HL-60/S4 (cell line): ENCODE measurements around the gene ITGAL.
"Not testable (repeated sequence)": the region's sequence is repeated elsewhere in the genome, so short reads cannot be mapped to it uniquely, and the experiment has no call there.

ENCODE experiments used
- in situ Hi-C: fragments of 300-500 bp; cut with MboI; formaldehyde crosslinking; loops from 2 replicates; pipeline ENCODE4 v1.14.3; 2022; ENCODE audit warnings: low sequenced_read_pairs

Gene ITGAL

GRCh38 chr16:30472328-30472942 lies at the start of gene ITGAL:
Gene ITGAL, plus strand, starts transcription at chr16:30472742. Its CDS starts 96 bp downstream, at chr16:30472838.
- in situ Hi-C loops: no loop called here

DNA sequence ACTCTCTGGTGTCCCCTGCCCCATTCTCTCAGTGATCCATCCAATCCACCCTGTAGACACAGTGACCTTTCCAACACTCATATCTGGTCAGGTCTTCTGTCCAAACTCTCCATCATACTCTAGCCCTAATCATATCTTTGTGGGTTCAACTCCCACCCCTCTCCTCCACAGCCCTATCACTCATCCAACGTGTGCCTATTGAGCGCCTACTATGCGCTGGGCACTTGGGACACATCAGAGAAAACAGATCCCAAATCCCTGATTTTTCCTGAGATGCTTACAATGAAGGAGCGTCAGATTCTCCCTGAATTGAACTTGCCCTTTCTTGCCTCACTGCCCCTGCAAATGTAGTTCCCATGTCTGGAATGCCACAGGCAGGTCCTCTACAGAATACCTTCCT lies 44.5 kb upstream of the ITGAL start:
- in situ Hi-C loops: no loop called here

DNA sequence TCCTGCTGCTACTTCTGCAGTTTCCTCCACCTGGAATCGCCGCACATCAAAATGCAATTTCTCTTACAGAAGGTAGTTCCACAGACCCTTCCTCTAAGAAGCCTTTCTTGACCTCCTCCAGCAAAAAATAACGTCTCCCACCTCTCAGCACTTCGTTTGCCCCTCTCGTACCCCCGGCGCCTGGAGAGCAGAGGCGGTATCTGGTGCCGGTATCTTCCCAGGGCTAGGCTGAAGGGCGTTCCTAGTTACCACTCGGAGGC lies 43.2 kb upstream of the ITGAL start:
- in situ Hi-C loops: no loop called here

DNA sequence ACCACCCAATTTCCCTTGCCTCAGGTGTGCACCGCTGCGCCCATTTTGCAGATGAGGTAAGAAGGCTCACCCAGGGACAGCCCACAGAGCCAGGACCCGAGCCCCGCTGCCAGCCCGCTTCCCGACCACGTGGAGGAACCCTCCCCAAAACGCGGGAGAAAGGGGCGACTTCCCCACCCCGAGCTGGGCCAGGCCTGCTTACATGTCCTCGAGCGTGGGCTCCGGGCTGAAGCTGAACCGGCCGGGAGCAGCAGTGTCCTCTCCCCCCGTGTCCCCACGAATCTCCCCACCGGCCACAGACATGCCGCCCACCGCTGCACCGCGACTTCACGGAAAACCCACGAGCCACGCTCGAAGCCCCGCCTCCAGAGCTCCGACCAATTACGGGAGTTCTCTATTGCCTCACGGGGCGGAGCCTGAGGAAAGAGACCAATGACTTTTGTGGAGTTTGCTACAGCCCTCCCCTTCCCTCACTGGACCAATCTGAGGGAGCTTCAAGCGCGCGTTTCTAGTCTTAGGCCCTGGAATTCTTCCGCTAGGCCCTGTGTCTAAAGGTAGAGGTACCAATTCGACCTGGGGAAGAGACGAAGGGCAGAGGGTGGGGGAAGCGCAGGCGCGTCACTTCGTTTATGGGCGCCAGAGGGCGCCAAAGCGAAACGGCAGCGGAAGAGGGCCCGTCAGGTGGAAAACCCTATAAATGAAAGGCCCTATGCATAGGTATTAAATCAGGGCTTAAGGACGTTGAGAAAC lies 42.7 kb upstream of the ITGAL start, which contains the start of gene DCTPP1:
TSS of gene DCTPP1 (minus strand) at position 353 of the 750 bp plus-strand sequence. CDS start at position 303, 50 bp downstream.
- in situ Hi-C loops: loop anchor here (10.0 kb wide), 1 partner anchor 175 kb away; no protein-coding TSS in a partner anchor

DNA sequence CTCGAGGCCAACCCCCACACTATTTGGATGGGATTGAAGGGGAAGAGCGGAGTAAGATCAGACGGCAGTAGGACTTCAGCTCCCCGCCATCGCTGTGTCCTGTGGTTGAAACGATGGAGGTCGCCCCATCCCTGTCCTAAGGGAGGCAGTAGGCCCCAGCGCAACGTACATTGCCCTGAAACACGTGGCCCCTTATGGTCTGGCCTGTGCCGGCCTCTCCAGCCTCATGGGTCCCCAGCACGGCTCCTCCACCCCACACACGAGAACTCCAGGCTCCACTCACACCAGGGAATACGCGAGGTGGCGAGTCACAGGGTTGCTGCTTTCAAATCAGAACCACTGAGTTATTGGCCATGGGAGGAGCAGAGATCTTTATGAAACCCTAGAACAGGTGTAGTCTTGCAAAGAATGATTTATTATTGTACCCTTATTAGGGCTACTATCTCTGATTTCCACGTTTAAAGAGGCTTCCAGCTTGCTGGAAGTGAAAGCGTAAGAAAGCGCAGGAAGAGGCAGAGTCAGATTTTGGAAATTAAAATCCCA lies 42.0 kb upstream of the ITGAL start:
- in situ Hi-C loops: loop anchor here (10.0 kb wide), 1 partner anchor 174 kb away; no protein-coding TSS in a partner anchor

DNA sequence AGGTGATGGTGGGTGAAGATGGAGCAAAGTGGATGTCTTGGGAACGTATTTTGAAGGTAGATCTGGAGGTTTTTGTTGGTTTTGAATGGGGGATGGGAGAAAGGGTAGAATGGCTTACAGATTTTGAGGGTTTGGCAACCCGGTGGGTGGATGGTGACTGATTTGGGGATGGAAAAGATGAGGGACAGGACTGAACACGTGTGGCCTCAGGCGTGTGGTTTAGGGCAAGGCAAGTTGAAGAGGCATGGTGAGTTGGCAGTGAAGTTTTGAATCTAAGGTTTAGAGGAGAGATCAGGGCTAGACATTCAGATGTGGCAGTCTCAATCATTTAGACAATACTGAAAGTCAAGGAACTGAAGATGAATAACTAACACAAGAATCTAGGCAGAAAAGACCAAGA lies 37.7 kb upstream of the ITGAL start:
- in situ Hi-C loops: loop anchor here (10.0 kb wide), 1 partner anchor 170 kb away; no protein-coding TSS in a partner anchor

DNA sequence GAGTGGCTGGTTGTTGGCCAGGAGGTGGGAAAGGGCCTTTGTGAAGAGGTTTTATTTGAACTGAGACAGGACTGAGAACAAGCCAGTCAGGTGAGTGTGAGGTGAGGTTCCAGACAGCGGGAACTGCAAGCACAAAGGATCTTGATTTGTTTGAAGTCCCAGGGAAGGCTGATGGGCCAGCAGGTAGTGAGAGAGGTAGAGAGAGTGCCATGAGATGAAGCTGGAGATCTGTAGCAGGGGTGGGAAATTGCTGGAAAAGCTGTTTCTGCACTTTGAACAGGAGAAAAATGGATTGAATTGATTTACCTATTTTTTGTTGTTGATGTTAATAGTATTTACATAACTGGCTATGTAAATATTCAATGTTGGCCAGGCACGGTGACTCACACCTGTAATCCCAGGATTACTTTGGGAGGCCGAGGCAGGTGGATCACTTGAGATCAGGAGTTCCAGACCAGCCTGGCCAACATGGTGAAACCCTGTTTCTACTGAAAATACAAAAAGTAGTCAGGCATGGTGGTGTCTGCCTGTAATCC lies 35.0 kb upstream of the ITGAL start:
- in situ Hi-C loops: loop anchor here (10.0 kb wide), 1 partner anchor 167 kb away; no protein-coding TSS in a partner anchor

GRCh38 chr16:30438835-30439234 lies 33.7 kb upstream of the ITGAL start:
- in situ Hi-C loops: loop anchor here (10.0 kb wide), 1 partner anchor 166 kb away; no protein-coding TSS in a partner anchor

DNA sequence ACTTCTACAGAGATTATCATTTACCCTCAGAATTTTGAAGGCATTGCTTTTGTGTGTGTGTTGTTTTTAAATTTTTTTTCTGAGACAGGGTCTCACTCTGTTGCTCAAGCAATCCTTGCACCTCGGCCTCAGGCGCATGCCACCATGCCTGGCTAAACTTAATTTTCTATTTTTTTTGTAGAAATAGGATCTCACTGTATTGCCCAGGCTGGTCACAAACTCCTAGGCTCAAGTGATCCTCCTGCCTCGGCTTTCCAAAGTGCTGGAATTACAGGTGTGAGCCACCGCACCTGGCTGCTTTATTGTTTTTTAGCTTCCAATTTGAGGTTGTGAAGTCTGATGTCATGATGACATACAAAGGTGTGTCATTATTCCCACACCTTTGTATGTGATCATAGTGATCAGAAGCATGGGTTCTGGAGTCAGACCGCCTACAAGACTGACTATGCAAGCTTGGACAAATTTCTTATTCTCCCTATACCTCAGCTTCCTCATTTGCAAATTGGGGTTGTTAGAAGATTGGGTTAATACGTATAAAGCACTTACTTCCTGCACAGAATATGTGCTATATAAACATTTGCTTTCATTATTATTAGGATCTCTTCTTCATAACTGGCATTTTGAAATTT lies 32.7 kb upstream of the ITGAL start:
- in situ Hi-C loops: loop anchor here (10.0 kb wide), 1 partner anchor 165 kb away; no protein-coding TSS in a partner anchor

- in situ Hi-C loops: no loop called here
Observed at GRCh38 chr16:30443631-30444030, 28.9 kb upstream of the ITGAL start.

DNA sequence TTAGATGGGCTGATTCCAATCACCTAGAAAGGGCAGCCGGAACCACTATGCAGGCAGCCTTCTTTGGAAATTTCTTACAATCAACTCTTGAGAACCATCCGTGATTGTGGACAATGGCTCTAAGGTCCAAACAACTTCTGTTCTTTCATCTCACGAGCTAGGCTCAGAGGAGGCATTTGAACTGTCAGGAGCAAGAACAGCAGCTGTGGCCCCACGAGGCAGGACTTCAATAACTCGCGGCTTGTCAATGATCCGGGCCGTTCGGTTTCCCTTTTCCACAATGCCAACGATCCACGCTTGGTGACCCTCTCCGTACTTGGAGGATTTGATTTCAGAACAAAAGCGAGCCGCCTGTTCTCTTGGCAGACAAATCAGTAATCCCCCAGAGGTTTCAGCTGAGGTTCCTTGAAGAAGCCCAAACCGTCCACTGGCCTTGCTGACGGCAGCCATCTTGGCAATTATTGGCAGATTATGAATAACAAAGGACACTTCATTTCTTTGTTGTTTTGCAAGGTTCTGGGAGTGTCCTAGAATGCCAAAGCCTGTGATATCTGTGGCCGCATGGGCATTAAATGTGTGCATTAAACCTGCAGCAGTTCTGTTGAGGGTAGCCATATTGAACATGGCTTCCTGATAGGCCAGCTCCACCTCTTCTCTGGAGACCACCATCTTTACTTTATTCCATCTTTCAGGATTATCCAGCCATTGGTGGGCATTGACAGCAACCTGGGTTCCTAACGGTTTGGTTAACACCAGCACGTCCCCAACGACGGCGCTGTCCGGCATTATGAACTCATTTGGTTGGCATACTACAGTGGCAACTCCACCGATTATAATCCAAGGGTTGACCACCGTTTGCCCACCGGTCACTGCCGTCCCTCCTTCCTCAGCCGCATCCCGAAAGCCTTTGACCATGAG lies 28.1 kb upstream of the ITGAL start:
- in situ Hi-C loops: no loop called here

GRCh38 chr16:30445149-30445407 lies 27.5 kb upstream of the ITGAL start:
- in situ Hi-C loops: no loop called here

DNA sequence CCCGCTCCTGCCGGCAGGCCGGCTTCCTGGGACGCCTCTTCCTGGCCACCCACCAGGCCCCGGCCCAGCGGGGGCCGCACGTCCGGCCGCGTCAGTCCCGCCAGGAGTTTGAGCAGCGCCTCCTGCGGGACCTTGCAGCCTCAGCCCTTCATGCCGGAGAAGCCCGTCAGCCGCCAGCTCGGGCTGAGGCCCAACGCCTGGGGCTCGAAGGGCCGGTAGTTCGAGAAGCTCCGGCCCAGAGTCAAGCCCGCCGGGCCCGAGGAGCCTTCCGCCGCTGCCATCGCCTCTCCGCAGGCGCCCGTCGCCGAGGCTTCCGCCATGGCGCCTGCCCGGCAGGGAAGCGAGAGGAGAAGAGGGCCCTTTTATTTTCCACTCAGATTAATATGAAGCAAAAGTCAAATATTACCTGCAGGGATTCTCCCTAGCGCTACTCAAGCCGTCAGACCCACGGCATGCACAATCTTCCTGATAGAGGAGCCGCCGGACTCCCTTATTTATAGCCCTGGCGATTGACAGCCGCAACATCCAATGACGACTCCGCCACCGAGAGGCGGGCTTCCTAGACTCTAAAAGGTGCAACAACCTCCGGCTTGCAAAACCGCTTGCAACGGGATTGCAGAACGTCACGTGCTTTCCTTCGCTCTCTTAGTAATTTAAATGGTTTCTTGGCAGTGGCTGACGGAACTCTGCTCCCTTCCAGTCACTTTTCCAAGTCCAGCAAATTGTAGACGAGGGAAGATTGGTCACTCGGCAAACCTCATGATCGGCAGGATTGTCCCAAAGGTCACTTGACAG lies 26.9 kb upstream of the ITGAL start, which contains the start of gene SEPHS2:
TSS of gene SEPHS2 (minus strand) at position 467 of the 795 bp plus-strand sequence. CDS start at position 320, 147 bp downstream.
- in situ Hi-C loops: no loop called here

DNA sequence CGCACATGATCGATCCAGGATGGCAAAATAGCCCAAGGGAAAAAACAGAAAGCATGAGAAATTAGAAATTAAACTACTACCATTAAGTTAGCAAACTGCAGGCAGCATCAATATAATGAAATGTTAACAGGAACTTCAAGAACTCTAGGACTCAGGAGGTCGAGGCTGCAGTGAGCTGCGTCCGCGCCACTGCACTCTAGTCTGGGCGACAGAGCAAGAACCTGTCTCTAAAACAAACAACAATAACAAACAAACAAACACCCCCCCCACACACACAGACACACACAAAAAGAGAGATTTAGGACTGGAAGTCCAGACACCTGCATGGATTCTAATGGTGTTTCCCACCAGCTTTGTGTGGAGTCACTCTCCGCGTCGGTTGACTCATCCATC lies 26.3 kb upstream of the ITGAL start:
- in situ Hi-C loops: no loop called here

DNA sequence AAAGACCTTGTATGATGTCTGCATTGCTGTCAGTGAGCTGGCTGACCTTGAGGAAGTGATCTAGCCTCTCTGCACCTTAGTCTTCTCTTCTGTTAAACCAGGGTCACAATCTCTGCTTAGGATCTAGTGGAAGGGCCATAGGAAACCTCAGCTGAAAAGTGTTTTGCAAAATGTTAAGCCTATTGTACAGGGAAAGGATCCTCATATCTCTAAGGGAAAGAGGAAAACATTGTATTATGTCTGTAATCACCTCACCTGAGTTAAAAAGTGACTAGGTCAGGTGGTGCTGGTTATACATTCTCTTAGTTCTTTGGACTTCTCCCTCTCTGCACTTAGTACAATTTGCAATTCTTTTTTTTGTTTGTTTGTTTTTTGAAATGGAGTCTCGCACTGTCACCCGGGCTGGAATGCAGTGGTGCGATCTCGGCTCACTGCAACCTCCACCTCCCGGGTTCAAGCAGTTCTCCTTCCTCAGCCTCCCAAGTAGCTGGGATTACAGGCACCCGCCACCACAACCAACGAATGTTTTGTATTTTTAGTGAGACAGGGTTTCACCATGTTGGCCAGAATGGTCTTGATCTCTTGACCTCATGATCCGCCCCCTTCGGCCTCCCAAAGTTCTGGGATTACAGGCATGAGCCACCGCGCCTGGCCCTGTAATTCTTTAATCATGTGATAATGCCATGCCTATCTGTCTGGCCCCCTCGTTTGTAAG lies 24.9 kb upstream of the ITGAL start:
- in situ Hi-C loops: no loop called here

GRCh38 chr16:30449116-30449435 lies 23.5 kb upstream of the ITGAL start:
- in situ Hi-C loops: no loop called here

DNA sequence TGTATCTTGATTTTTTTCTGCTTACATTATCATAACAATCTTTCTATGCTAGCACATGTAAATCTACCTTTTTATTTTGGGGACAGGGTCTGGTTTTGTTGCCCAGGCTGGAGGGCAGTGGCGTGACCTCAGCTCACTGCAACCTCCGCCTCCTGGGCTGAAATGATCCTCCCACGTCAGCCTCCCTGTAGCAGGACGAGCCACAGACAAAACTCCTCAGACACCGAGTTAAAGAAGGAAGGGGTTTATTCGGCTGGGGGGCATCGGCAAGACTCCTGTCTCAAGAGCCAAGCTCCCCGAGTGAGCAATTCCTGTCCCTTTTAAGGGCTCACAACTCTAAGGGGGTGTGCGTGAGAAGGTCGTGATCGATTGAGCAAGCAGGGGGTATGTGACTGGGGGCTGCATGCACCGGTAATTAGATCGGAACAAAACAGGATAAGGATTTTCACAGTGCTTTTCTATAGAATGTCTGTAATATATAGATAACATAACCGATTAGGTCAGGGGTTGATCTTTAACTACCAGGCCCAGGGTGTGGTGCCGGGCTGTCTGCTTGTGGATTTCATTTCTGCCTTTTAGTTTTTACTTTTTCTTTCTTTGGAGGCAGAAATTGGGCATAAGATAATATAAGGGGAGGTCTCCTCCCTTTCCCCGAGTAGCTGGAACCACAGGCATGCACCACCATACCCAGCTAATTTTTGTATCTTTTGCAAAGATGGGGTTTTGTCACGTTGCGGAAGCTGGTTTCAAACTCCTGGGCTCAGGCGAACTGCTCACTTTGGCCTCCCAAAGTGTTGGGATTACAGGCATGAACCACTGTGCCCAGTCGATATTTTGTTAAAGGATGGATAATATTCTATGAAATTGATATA lies 19.6 kb upstream of the ITGAL start:
- in situ Hi-C loops: not testable (repeated sequence)

- in situ Hi-C loops: no loop called here
Observed at GRCh38 chr16:30456302-30456701, 16.2 kb upstream of the ITGAL start.
